Upper lobe of left lung (tissue), 4 donors: ENCODE data around the gene DGLUCY.
"Not testable (repeated sequence)": the region's sequence is repeated elsewhere in the genome, so short reads cannot be mapped to it uniquely, and the experiment has no call there.

Experiments used
- POLR2A ChIP-seq, 4 donors: fragments of 450-650 bp; IDR thresholded peaks; one replicate each; pipeline ENCODE4 v1.5.1; 2016 to 2017; ENCODE audit warnings: antibody characterized with exemption in 4 of 4, mild to moderate bottlenecking in 2 of 4
- TF ChIP-seq, protein P1 (sequence below), 6 experiments: fragments of 450-650 bp in 4 of 6; fragments of 200-600 bp in 2 of 6; sonication (generic) in 2 of 6; IDR thresholded peaks; one replicate each; pipeline ENCODE4 v1.5.1; 2016 to 2019; ENCODE audit warnings: antibody characterized with exemption in 6 of 6

DNA sequence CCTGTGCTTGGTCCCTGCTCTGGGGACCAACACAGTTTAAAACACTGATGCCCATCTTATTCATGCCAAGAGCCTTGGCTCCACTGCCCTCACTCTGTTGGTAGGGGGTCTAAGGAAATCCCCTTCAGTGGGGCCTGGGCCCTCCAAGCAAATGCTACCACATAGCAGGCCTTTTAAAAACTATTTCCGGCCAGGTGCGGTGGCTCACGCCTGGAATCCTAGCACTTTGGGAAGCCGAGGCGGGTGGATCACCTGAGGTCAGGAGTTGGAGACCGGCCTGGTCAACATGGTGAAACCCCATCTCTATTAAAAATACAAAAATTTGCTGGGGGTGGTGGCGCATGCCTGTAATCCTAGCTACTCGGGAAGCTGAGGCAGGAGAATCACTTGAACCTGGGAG, 131.7 kb downstream of the DGLUCY start:
- TF ChIP-seq, protein P1, sequence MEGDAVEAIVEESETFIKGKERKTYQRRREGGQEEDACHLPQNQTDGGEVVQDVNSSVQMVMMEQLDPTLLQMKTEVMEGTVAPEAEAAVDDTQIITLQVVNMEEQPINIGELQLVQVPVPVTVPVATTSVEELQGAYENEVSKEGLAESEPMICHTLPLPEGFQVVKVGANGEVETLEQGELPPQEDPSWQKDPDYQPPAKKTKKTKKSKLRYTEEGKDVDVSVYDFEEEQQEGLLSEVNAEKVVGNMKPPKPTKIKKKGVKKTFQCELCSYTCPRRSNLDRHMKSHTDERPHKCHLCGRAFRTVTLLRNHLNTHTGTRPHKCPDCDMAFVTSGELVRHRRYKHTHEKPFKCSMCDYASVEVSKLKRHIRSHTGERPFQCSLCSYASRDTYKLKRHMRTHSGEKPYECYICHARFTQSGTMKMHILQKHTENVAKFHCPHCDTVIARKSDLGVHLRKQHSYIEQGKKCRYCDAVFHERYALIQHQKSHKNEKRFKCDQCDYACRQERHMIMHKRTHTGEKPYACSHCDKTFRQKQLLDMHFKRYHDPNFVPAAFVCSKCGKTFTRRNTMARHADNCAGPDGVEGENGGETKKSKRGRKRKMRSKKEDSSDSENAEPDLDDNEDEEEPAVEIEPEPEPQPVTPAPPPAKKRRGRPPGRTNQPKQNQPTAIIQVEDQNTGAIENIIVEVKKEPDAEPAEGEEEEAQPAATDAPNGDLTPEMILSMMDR (IDR thresholded peaks at IDR 0.05), result not testable (repeated sequence)
- TF ChIP-seq POLR2A (IDR thresholded peaks at IDR 0.05), result not testable (repeated sequence)
